ENCODE data around the gene TTC7B.

GRCh38 chr14:90567191-90567590 lies 249.0 kb downstream of the TTC7B start:
- TF ChIP-seq EZH2 (IDR thresholded peaks at IDR 0.05; ENCODE audit: borderline replicate concordance, insufficient read depth, low read length, poor library complexity, severe bottlenecking) (no peak), EP300 (conservative IDR thresholded peaks at IDR 0.05; ENCODE audit: poor library complexity, severe bottlenecking) (no peak), CTCF (IDR thresholded peaks at IDR 0.05; ENCODE audit: poor library complexity, severe bottlenecking) (no peak)
